ENCODE measurements around the gene SWT1. TPM values are rescaled to one million over a fixed set of nuclear protein-coding genes. Genes with fewer than 3 reads are reported as not detected.
A peak's percentile ranks its signal among the peaks of the same experiment; 100 is the strongest.

Gene SWT1
- total RNA-seq, 2 donors from 2014 or later, result 5.9 to 6.1 TPM

DNA sequence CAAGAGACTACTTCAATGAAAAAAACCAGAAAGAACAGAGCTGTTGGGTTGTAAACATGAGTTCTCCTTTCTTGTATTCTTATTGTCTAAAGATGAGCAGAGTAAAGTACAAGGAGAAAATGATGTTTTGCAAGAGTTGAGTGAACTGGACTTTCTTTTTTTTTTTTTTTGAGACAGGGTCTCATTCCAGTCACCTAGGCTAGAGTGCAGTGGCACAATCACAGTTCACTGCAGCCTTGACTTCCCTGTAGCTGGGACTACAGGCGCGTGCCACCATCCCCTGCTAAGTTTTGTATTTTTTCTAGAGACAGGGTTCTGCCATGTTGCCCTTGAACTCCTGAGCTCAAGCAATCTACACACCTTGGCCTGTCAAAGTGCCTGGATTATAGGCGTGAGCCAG is 167.2 kb downstream of the SWT1 start:
- Mint-ChIP-seq H3K27ac (no peak overlapping the region), H3K4me1 (ENCODE audit: low read depth) (peaks cover 5% of the 10 kb centered on the region), H3K36me3 (ENCODE audit: insufficient read depth in 2 of 2) (peaks cover 4 to 7% of the 10 kb centered on the region in 2 donors), H3K27me3 (ENCODE audit: low read depth) (no peaks in the 10 kb centered on the region), H3K4me3 (no peak overlapping the region), H3K9me3 (peaks cover 0 to 5% of the 10 kb centered on the region in 2 donors)
- ATAC-seq (replicated peaks in 1 of 2) (no peak), DNase-seq (no peak)

DNA sequence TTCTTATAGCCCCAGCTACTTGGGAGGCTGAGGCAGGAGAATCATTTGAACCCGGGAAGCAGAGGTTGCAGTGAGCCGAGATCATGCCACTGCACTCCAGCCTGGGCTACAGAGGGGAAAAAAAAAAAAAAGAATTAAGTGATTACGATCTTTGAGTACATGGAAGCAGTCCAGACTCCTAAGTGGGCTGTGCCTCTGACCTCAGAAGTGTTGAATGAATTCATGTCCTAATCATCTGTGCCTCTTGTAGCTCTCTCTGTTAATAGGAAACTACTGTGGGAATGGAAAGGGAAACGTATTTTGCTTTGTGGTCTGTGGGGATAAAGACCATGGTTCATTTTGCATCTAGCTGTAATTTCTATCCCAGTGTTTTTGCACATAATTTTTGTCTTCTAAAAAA is 168.4 kb downstream of the SWT1 start:
- Mint-ChIP-seq H3K9me3 (peaks cover 0 to 5% of the 10 kb centered on the region in 2 donors), H3K4me3 (no peak overlapping the region), H3K27me3 (ENCODE audit: low read depth) (no peaks in the 10 kb centered on the region), H3K4me1 (ENCODE audit: low read depth) (no peaks in the 10 kb centered on the region), H3K36me3 (ENCODE audit: insufficient read depth in 2 of 2) (peaks cover 4 to 7% of the 10 kb centered on the region in 2 donors), H3K27ac (no peak overlapping the region)
- DNase-seq (no peak), ATAC-seq (replicated peaks in 1 of 2) (no peak)

DNA sequence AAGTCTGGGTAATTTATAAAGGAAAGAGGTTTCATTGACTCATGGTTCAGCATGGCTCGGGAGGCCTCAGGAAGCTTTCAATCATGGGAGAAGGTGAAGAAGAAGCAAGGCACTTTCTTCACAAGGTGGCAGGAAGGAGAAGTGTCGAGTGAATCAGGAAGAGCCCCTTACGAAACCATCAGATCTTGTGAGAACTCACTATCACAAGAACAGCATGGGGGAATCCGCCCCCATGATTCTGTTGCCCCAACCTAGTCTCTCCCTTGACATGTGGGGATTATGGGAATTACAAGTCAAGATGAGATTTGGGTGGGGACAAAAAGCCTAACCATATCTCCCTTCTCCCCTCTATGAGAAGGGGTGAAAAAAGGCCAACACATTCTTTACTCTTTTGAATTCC is 171.3 kb downstream of the SWT1 start:
- Mint-ChIP-seq H3K9me3 (no peaks in the 10 kb centered on the region), H3K4me1 (ENCODE audit: low read depth) (no peaks in the 10 kb centered on the region), H3K27ac (no peak overlapping the region), H3K4me3 (no peak overlapping the region), H3K27me3 (ENCODE audit: low read depth) (no peaks in the 10 kb centered on the region), H3K36me3 (ENCODE audit: insufficient read depth in 2 of 2) (no peaks in the 10 kb centered on the region)
- no peak for DNase-seq
- no peak for ATAC-seq (replicated peaks in 1 of 2)

DNA sequence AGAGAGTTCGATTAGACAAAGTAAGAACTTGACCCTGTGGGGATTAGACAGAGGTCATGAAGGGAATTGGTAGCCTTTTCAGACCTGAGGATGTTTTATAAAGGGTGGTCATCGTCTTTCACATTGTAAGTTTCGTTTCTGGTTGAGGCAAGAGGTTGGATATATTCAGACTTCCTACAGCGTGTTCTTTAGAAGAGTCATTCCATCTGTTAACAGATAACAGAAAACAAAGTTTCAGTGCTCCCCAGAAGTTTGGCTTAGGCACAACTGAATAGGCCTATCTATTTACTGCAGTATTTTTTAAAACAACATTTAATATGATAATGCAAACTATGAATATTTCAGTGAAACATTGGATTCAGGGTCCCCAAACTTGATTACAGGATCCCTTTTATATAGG is 177.2 kb downstream of the SWT1 start:
- Mint-ChIP-seq H3K4me1 (ENCODE audit: low read depth) (peaks cover 10% of the 10 kb centered on the region), H3K36me3 (ENCODE audit: insufficient read depth in 2 of 2) (no peaks in the 10 kb centered on the region), H3K27me3 (ENCODE audit: low read depth) (no peaks in the 10 kb centered on the region), H3K9me3 (no peaks in the 10 kb centered on the region), H3K27ac (no peak overlapping the region), H3K4me3 (no peak overlapping the region)
- DNase-seq (no peak), ATAC-seq (replicated peaks in 1 of 2) (no peak)

DNA sequence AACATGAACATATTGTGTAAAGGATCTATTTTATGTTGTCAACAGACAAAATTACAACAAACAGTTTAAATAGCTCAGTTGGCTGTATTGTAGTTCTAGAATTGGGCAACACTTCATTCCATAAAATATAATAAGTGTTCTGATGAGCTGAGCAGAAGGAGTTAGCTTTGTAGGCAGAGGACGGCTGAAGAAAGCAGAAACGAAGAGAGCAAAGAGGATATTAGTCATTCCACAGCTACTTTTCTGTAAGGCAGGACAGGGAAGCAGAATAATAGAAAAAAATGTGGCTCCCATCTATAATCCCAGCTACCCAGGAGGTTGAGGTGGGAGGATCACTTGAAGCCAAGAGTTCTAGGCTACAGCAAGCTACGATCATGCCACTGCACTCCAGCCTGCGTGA is 180.3 kb downstream of the SWT1 start:
- Mint-ChIP-seq H3K4me3 (no peak overlapping the region), H3K27me3 (ENCODE audit: low read depth) (no peaks in the 10 kb centered on the region), H3K4me1 (ENCODE audit: low read depth) (peaks cover 19% of the 10 kb centered on the region), H3K36me3 (ENCODE audit: insufficient read depth in 2 of 2) (no peaks in the 10 kb centered on the region), H3K27ac (peak overlapping the region; percentile 92), H3K9me3 (peaks cover 0 to 3% of the 10 kb centered on the region in 2 donors)
- ATAC-seq (replicated peaks in 1 of 2) (no peak), DNase-seq (no peak)

DNA sequence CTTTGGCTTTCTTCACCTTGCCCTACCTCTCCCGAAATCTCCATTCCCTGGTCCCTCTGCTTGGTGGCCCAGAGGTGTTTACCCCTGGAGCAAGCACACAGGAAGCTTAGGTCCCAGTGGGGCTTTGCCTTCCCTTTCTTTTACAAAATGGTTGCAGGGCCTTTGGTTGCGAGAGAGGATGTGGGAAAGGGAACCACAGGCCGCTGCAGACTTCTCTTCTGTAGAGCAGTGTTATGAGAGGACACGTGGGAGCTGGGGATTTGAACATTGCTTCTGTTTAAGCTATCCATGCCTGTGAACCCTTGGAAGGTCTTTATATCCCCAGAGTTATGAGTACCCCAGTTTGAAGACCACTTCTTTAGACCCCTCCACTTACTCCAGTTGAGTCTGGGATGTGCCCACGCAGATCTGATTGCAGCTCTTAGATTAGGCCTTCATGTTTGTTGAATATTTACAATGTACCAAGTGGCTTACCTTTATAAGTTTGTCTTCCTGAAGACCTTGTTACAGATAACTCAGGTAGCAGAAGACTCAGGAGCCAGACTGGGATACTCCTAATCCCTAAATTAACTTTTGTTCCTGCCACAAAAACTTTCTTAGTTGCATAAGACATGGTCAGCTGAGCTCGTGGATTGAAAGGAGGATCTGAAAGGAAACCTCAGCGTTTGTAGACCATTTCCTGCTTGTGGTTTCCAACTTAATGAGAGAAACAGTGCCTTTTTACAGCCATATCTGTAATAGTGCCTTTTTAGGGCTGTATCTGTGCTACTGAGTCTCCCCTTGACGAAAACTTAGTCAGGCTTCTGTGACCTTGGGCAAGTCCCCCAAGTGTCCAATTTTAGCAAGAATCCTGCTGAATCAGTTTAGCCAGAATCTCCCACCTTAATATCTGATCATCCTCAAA is 182.0 kb downstream of the SWT1 start:
- ATAC-seq (replicated peaks in 1 of 2), result peak; percentile 78 to 92
- H3K36me3 Mint-ChIP-seq (ENCODE audit: insufficient read depth in 2 of 2), result no peaks in the 10 kb centered on the region
- peaks cover 0 to 3% of the 10 kb centered on the region in 2 donors for H3K9me3 Mint-ChIP-seq
- H3K4me3 Mint-ChIP-seq, result peak overlapping the region; percentile 23 to 47
- H3K27ac Mint-ChIP-seq, result peak overlapping the region; percentile 8
- no peaks in the 10 kb centered on the region for H3K27me3 Mint-ChIP-seq (ENCODE audit: low read depth)
- peak; percentile 25 to 32 for DNase-seq
- peaks cover 19% of the 10 kb centered on the region for H3K4me1 Mint-ChIP-seq (ENCODE audit: low read depth)

DNA sequence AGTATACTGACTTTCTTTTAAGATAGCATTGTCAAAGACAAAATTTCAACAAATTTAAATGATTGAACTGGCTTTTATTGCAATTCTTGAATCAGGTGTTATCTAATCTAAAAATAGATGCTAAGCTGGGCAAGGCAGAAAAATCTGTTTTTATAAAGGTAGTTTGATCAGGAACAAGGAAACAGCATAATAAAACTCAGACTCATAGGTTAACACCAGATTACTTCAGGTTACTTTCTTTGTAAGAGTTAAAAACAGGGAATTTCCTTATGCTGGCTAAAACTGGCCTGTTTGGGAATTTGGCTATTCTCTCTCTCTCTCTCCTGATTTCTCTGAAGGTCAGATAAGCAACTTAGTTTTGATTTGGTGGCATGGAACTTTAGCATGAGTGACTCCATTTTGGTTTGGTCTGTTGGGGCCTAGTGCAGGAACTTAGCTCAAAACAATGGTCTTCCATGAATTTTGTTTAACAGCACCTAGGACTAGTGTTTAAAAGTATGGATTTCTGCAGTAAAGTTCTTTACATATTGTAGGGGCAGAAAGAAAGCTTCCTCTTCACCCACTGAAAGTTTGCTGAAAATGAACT is 184.3 kb downstream of the SWT1 start:
- no peaks in the 10 kb centered on the region for H3K27me3 Mint-ChIP-seq (ENCODE audit: low read depth)
- H3K4me3 Mint-ChIP-seq, result no peak overlapping the region
- H3K9me3 Mint-ChIP-seq, result peaks cover 0 to 3% of the 10 kb centered on the region in 2 donors
- no peaks in the 10 kb centered on the region for H3K36me3 Mint-ChIP-seq (ENCODE audit: insufficient read depth in 2 of 2)
- H3K27ac Mint-ChIP-seq, result no peak overlapping the region
- DNase-seq (no peak), ATAC-seq (replicated peaks in 1 of 2) (no peak)
- H3K4me1 Mint-ChIP-seq (ENCODE audit: low read depth), result peaks cover 24% of the 10 kb centered on the region

Other genes with a start within 250 kb of the SWT1 start
- 10 to 100 TPM; 49.4 to 53.0 TPM for gene NIBAN1, start 182.7 kb upstream of the SWT1 start, total RNA-seq
- 10 to 100 TPM; 20.9 to 23.2 TPM for gene RNF2, start 111.6 kb upstream of the SWT1 start, total RNA-seq
- 10 to 100 TPM; 19.7 to 26.3 TPM for gene TRMT1L, start 214 bp upstream of the SWT1 start, total RNA-seq
- 100 to 1,000 TPM in 1 of 2 donors, 10 to 100 TPM in 1; 86.2 to 110 TPM for gene IVNS1ABP, start 160.1 kb downstream of the SWT1 start, total RNA-seq

All from activated T-cell treated with anti-CD3 and anti-CD28 coated beads, Interleukin-2, amount 50 U/mL, for 72 hours (primary cell).